Ovary (tissue), 3 donors: ENCODE measurements around the gene NUCB2.

Source experiments
- CTCF ChIP-seq, 3 donors: fragments of 450-650 bp in 2 of 3; fragments of 200-600 bp in 1 of 3; IDR thresholded peaks; one replicate each; pipeline versions ENCODE4 v1.5.1 to v1.8.0; 2016 to 2022; ENCODE audit warnings: antibody characterized with exemption in 3 of 3, mild to moderate bottlenecking in 1 of 3
- EP300 ChIP-seq: sonication (generic); formaldehyde crosslinking; IDR thresholded peaks from one replicate; pipeline ENCODE4 v1.6.1; 2017; ENCODE audit warnings: antibody characterized with exemption
- POLR2A ChIP-seq: fragments of 450-650 bp; IDR thresholded peaks from one replicate; pipeline ENCODE4 v1.6.1; 2017; ENCODE audit warnings: antibody characterized with exemption, mild to moderate bottlenecking, moderate library complexity
- donor health status: DM: no; HTN: no; CAD: no.

- TF ChIP-seq POLR2A (no peak), CTCF (IDR thresholded peaks at IDR 0.05) (no peak), EP300 (no peak)
Measured at GRCh38 chr11:17263769-17264168, 12.8 kb upstream of the NUCB2 start.
